ENCODE measurements around the gene FRS3. TPM values are rescaled to one million over a fixed set of nuclear protein-coding genes. Genes with fewer than 3 reads are reported as not detected.

FRS3 gene
- total RNA-seq, 1 experiment from 2014 or later = 9.5 TPM

- no peaks in the 10 kb centered on the region for H3K36me3 ChIP-seq (ENCODE audit: insufficient read depth, low read length)
- H4K20me1 ChIP-seq (ENCODE audit: insufficient read depth, low read depth, low read length) = no peaks in the 10 kb centered on the region
- no peaks in the 10 kb centered on the region for H3K9me2 ChIP-seq (replicated peaks; ENCODE audit: insufficient read depth, low read length)
- no peaks in the 10 kb centered on the region for H3K27me3 ChIP-seq (ENCODE audit: low read length)
- H3K4me2 ChIP-seq (ENCODE audit: low read depth, low read length, poor library complexity, severe bottlenecking) = peak overlapping the region; percentile 76
- H3K9me3 ChIP-seq (ENCODE audit: low read length) = no peaks in the 10 kb centered on the region
- DNase-seq = peak; percentile 85
- peaks cover 58% of the 10 kb centered on the region for H3K79me2 ChIP-seq (ENCODE audit: low read length)
- H3K27ac ChIP-seq (ENCODE audit: low read length) = peak overlapping the region; percentile 99
- no peak overlapping the region for H2AFZ ChIP-seq (ENCODE audit: low read length)
- H3K4me1 ChIP-seq (ENCODE audit: low read length) = peaks cover 68% of the 10 kb centered on the region
- H3K4me3 ChIP-seq (ENCODE audit: low read length) = peak overlapping the region; percentile 73
- H3K9ac ChIP-seq (ENCODE audit: low read length) = peak overlapping the region; percentile 89
These were observed 46.9 kb downstream of the FRS3 start for GRCh38 chr6:41732591-41733359.

DNA sequence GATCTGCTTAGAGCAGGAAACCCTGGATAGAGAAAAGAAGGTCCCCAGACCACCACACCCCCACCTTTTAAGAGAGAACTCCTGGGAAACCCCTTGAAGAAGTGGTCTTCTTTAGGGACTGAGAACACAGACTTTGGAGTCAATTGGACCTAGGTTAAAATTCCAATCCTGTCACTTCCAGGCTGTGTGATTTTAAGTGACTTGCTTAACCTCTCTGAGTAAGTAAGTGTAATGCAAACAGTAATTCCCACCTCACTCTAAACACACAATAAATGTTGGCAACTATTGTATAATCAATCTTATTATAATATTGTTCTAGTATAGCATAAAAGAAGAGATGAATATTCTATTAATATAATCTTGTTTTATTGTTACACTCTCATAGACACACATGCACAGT lies 47.6 kb downstream of the FRS3 start:
- Histone ChIP-seq H3K79me2 (ENCODE audit: low read length) (peaks cover 64% of the 10 kb centered on the region), H3K9me2 (replicated peaks; ENCODE audit: insufficient read depth, low read length) (no peaks in the 10 kb centered on the region), H4K20me1 (ENCODE audit: insufficient read depth, low read depth, low read length) (no peaks in the 10 kb centered on the region), H2AFZ (ENCODE audit: low read length) (no peak overlapping the region), H3K27ac (ENCODE audit: low read length) (peak overlapping the region; percentile 99), H3K27me3 (ENCODE audit: low read length) (no peaks in the 10 kb centered on the region), H3K4me3 (ENCODE audit: low read length) (peak overlapping the region; percentile 73), H3K4me1 (ENCODE audit: low read length) (peaks cover 73% of the 10 kb centered on the region), H3K9me3 (ENCODE audit: low read length) (no peaks in the 10 kb centered on the region), H3K9ac (ENCODE audit: low read length) (peak overlapping the region; percentile 89), H3K4me2 (ENCODE audit: low read depth, low read length, poor library complexity, severe bottlenecking) (peak overlapping the region; percentile 76), H3K36me3 (ENCODE audit: insufficient read depth, low read length) (no peaks in the 10 kb centered on the region)
- no peak for DNase-seq

GRCh38 chr6:41731561-41732086 lies 48.1 kb downstream of the FRS3 start:
- Histone ChIP-seq H4K20me1 (ENCODE audit: insufficient read depth, low read depth, low read length) (no peaks in the 10 kb centered on the region), H3K79me2 (ENCODE audit: low read length) (peaks cover 69% of the 10 kb centered on the region), H2AFZ (ENCODE audit: low read length) (no peak overlapping the region), H3K9me3 (ENCODE audit: low read length) (no peaks in the 10 kb centered on the region), H3K9me2 (replicated peaks; ENCODE audit: insufficient read depth, low read length) (no peaks in the 10 kb centered on the region), H3K4me1 (ENCODE audit: low read length) (peaks cover 78% of the 10 kb centered on the region), H3K4me2 (ENCODE audit: low read depth, low read length, poor library complexity, severe bottlenecking) (peak overlapping the region; percentile 76), H3K27me3 (ENCODE audit: low read length) (no peaks in the 10 kb centered on the region), H3K9ac (ENCODE audit: low read length) (peak overlapping the region; percentile 89), H3K36me3 (ENCODE audit: insufficient read depth, low read length) (no peaks in the 10 kb centered on the region), H3K4me3 (ENCODE audit: low read length) (peak overlapping the region; percentile 73), H3K27ac (ENCODE audit: low read length) (peak overlapping the region; percentile 99)
- DNase-seq = no peak

DNA sequence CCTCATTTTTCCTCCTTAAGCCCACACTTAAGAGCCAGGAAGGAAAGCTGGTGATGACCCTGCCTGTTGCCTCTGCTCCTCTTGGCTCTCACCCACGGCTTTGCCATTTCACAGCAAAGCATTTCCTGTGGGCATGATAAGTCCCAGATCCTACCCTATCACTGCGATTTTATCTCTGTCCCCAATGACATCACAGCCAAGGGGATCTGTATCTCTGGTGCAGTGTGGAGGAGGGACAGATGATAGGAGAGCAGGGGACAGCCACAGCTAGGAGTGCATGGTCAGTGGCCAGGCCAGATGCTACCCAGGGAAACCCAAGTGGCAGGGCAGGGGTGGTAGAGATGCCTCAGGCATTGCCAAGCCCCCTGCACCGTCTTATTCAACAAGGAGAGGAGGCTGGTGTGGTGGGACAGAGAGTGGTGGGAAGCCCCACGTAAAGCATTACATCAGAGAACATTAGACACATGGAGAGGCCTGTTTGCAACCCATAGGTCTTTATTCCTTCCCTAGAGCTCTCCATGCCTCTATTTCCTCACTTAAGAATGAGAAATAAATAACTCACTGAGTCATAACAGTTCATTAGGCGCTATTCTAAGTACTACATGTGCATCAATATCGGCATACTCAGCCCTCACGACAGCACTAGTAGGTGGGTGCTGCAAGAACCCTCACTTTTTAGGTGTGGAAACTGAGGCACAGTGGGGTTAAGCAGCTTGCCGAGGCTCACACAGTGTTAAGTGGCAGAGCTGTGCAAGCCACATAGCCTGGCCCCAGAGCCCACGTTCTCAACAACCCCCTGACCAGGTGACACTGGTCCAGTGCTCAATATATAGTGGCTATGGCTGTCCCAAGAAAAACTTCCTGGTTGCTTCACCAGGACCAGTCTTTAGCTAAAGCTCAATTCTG lies 48.9 kb downstream of the FRS3 start:
- H3K79me2 ChIP-seq (ENCODE audit: low read length) = peaks cover 73% of the 10 kb centered on the region
- peaks cover 82% of the 10 kb centered on the region for H3K4me1 ChIP-seq (ENCODE audit: low read length)
- peak overlapping the region; percentile 89 for H3K9ac ChIP-seq (ENCODE audit: low read length)
- DNase-seq = peak; percentile 62
- H4K20me1 ChIP-seq (ENCODE audit: insufficient read depth, low read depth, low read length) = no peaks in the 10 kb centered on the region
- H3K4me3 ChIP-seq (ENCODE audit: low read length) = peak overlapping the region; percentile 73
- no peaks in the 10 kb centered on the region for H3K9me3 ChIP-seq (ENCODE audit: low read length)
- peak overlapping the region; percentile 99 for H3K27ac ChIP-seq (ENCODE audit: low read length)
- no peaks in the 10 kb centered on the region for H3K9me2 ChIP-seq (replicated peaks; ENCODE audit: insufficient read depth, low read length)
- H2AFZ ChIP-seq (ENCODE audit: low read length) = no peak overlapping the region
- peak overlapping the region; percentile 76 for H3K4me2 ChIP-seq (ENCODE audit: low read depth, low read length, poor library complexity, severe bottlenecking)
- H3K36me3 ChIP-seq (ENCODE audit: insufficient read depth, low read length) = no peaks in the 10 kb centered on the region
- H3K27me3 ChIP-seq (ENCODE audit: low read length) = no peaks in the 10 kb centered on the region

DNA sequence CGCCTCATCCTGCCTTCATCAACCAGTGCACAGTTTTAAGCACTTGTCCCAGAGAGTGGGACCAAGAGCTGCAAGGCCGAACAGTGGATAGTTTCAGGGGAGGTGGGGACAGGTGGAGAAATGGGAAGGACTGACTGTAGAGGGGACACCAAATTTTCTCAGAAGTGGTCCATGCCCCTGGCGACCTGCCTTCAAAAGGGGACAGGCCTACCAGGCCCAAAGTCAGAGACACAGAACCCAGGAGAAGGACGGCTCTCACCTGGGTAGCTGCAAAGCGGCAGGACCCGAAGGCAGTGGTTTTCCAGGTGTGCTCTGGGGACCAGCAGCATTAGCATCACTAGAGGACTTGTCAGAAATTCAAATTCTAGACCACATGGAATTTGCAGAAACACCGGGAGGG lies 50.1 kb downstream of the FRS3 start:
- H2AFZ ChIP-seq (ENCODE audit: low read length) = no peak overlapping the region
- no peak for DNase-seq
- peak overlapping the region; percentile 99 for H3K27ac ChIP-seq (ENCODE audit: low read length)
- no peaks in the 10 kb centered on the region for H3K27me3 ChIP-seq (ENCODE audit: low read length)
- H3K4me3 ChIP-seq (ENCODE audit: low read length) = peak overlapping the region; percentile 73
- H4K20me1 ChIP-seq (ENCODE audit: insufficient read depth, low read depth, low read length) = no peaks in the 10 kb centered on the region
- no peaks in the 10 kb centered on the region for H3K9me2 ChIP-seq (replicated peaks; ENCODE audit: insufficient read depth, low read length)
- H3K36me3 ChIP-seq (ENCODE audit: insufficient read depth, low read length) = no peaks in the 10 kb centered on the region
- H3K4me2 ChIP-seq (ENCODE audit: low read depth, low read length, poor library complexity, severe bottlenecking) = peak overlapping the region; percentile 76
- peak overlapping the region; percentile 89 for H3K9ac ChIP-seq (ENCODE audit: low read length)
- H3K9me3 ChIP-seq (ENCODE audit: low read length) = no peaks in the 10 kb centered on the region
- peaks cover 91% of the 10 kb centered on the region for H3K4me1 ChIP-seq (ENCODE audit: low read length)
- H3K79me2 ChIP-seq (ENCODE audit: low read length) = peaks cover 84% of the 10 kb centered on the region

DNA sequence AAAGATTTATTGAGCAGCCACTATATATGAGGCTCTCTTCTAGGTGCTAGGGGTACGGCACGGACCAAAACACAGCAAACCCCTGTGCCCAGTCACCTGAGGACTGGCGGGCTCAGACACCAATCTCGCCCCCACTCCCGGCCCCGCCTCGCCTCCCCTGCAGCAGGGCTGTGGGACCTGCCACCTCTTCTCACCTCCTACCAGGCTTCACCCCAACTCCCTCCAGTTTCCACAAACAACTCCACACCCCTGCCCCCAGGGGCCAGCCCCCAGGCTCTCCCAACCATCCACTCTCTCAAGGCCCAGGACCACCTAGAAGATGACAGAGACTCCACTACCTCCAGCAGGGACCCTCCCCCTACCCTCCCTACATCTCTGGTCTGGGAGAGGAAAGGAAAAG lies 50.7 kb downstream of the FRS3 start:
- peak overlapping the region; percentile 89 for H3K9ac ChIP-seq (ENCODE audit: low read length)
- no peaks in the 10 kb centered on the region for H3K36me3 ChIP-seq (ENCODE audit: insufficient read depth, low read length)
- peak overlapping the region; percentile 99 for H3K27ac ChIP-seq (ENCODE audit: low read length)
- peaks cover 98% of the 10 kb centered on the region for H3K4me1 ChIP-seq (ENCODE audit: low read length)
- H3K9me2 ChIP-seq (replicated peaks; ENCODE audit: insufficient read depth, low read length) = no peaks in the 10 kb centered on the region
- H3K4me2 ChIP-seq (ENCODE audit: low read depth, low read length, poor library complexity, severe bottlenecking) = peak overlapping the region; percentile 76
- no peak for DNase-seq
- H3K79me2 ChIP-seq (ENCODE audit: low read length) = peaks cover 85% of the 10 kb centered on the region
- H3K27me3 ChIP-seq (ENCODE audit: low read length) = no peaks in the 10 kb centered on the region
- H2AFZ ChIP-seq (ENCODE audit: low read length) = no peak overlapping the region
- H4K20me1 ChIP-seq (ENCODE audit: insufficient read depth, low read depth, low read length) = no peaks in the 10 kb centered on the region
- no peaks in the 10 kb centered on the region for H3K9me3 ChIP-seq (ENCODE audit: low read length)
- peak overlapping the region; percentile 73 for H3K4me3 ChIP-seq (ENCODE audit: low read length)

DNA sequence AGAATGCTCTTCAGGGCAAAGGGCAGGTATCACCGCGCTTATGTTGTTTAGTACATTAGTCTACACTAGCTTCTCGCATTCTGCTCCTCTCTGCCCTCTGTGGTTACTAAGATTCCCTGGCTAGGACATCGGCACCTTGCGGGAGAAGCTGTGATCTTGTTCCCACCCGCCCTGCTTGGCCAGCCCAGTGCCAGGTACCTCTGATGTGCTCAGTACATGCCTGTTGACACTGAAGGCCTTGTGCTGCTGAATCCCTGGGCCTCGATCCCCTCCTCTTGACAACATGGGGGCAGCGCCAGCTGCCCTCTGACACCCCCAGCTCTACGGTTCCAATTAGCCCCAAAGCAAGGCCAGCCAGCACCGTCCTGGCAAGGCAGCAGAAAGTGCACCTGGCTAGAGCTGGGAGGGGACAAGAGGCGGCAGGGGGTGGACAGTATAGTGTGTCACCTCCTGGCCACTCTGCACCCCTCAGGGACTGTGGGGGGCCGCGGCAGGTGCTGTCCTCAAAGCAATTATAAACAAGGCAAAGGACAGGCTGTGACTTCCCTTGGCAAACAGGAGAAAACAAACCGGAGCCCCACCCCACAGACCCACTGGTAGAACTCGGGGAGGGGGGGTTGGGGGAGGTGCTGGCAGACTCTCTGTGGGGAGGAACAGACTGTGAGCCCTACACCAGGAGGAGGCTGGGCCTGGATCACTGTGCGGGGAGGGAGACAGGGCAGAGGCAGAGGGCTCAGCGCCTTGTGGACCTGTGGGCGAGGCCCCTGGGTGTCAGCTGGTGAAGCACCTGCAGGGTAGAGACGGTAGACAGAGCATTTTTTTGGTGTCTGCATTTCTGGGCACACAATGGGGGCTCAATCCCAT lies 51.4 kb downstream of the FRS3 start:
- peaks cover 86% of the 10 kb centered on the region for H3K79me2 ChIP-seq (ENCODE audit: low read length)
- no peaks in the 10 kb centered on the region for H3K9me3 ChIP-seq (ENCODE audit: low read length)
- H3K27me3 ChIP-seq (ENCODE audit: low read length) = no peaks in the 10 kb centered on the region
- H3K27ac ChIP-seq (ENCODE audit: low read length) = peak overlapping the region; percentile 99
- H4K20me1 ChIP-seq (ENCODE audit: insufficient read depth, low read depth, low read length) = no peaks in the 10 kb centered on the region
- peak overlapping the region; percentile 89 for H3K9ac ChIP-seq (ENCODE audit: low read length)
- peaks cover 96% of the 10 kb centered on the region for H3K4me1 ChIP-seq (ENCODE audit: low read length)
- no peak overlapping the region for H2AFZ ChIP-seq (ENCODE audit: low read length)
- peak overlapping the region; percentile 73; the same call in 1 of the 2 replicates for H3K4me3 ChIP-seq (ENCODE audit: low read length)
- no peak for DNase-seq
- H3K36me3 ChIP-seq (ENCODE audit: insufficient read depth, low read length) = no peaks in the 10 kb centered on the region
- H3K9me2 ChIP-seq (replicated peaks; ENCODE audit: insufficient read depth, low read length) = no peaks in the 10 kb centered on the region
- H3K4me2 ChIP-seq (ENCODE audit: low read depth, low read length, poor library complexity, severe bottlenecking) = peak overlapping the region; percentile 76

Data from Karpas-422 (cell line).